ENCODE measurements around the gene CXADR.

GRCh38 chr21:17540530-17540929, 27.7 kb downstream of the CXADR start:
- TF ChIP-seq CEBPZ (IDR thresholded peaks at IDR 0.05; ENCODE audit: borderline replicate concordance, low read depth, low read length): no peak
- no peak for TF ChIP-seq EZH2 (IDR thresholded peaks at IDR 0.05; ENCODE audit: borderline replicate concordance, low read depth, low read length)
- no peak for TF ChIP-seq ZNF398 (CRISPR knock-in tag; IDR thresholded peaks at IDR 0.05)
- TF ChIP-seq KLF6 (CRISPR knock-in tag; IDR thresholded peaks at IDR 0.05; ENCODE audit: borderline replicate concordance): no peak
- TF ChIP-seq GABPB1 (CRISPR knock-in tag; IDR thresholded peaks at IDR 0.05): no peak
- TF ChIP-seq, protein P1, sequence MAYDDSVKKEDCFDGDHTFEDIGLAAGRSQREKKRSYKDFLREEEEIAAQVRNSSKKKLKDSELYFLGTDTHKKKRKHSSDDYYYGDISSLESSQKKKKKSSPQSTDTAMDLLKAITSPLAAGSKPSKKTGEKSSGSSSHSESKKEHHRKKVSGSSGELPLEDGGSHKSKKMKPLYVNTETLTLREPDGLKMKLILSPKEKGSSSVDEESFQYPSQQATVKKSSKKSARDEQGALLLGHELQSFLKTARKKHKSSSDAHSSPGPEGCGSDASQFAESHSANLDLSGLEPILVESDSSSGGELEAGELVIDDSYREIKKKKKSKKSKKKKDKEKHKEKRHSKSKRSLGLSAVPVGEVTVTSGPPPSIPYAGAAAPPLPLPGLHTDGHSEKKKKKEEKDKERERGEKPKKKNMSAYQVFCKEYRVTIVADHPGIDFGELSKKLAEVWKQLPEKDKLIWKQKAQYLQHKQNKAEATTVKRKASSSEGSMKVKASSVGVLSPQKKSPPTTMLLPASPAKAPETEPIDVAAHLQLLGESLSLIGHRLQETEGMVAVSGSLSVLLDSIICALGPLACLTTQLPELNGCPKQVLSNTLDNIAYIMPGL (CRISPR knock-in tag; IDR thresholded peaks at IDR 0.05): no peak
- TF ChIP-seq CTCF (IDR thresholded peaks at IDR 0.05 in 2 of 3, conservative IDR thresholded peaks at IDR 0.05 in 1 of 3; ENCODE audit: insufficient read depth in 2 of 3, low read depth in 1 of 3, low read length in 3 of 3): no peak
- TF ChIP-seq, protein P2, sequence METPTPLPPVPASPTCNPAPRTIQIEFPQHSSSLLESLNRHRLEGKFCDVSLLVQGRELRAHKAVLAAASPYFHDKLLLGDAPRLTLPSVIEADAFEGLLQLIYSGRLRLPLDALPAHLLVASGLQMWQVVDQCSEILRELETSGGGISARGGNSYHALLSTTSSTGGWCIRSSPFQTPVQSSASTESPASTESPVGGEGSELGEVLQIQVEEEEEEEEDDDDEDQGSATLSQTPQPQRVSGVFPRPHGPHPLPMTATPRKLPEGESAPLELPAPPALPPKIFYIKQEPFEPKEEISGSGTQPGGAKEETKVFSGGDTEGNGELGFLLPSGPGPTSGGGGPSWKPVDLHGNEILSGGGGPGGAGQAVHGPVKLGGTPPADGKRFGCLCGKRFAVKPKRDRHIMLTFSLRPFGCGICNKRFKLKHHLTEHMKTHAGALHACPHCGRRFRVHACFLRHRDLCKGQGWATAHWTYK (CRISPR knock-in tag; IDR thresholded peaks at IDR 0.05): no peak
- TF ChIP-seq, protein P3, sequence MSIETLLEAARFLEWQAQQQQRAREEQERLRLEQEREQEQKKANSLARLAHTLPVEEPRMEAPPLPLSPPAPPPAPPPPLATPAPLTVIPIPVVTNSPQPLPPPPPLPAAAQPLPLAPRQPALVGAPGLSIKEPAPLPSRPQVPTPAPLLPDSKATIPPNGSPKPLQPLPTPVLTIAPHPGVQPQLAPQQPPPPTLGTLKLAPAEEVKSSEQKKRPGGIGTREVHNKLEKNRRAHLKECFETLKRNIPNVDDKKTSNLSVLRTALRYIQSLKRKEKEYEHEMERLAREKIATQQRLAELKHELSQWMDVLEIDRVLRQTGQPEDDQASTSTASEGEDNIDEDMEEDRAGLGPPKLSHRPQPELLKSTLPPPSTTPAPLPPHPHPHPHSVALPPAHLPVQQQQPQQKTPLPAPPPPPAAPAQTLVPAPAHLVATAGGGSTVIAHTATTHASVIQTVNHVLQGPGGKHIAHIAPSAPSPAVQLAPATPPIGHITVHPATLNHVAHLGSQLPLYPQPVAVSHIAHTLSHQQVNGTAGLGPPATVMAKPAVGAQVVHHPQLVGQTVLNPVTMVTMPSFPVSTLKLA (conservative IDR thresholded peaks at IDR 0.05): no peak
- TF ChIP-seq TCF7L2 (IDR thresholded peaks at IDR 0.05; ENCODE audit: low read depth, low read length): no peak
- no peak for TF ChIP-seq GABPA (tag; conservative IDR thresholded peaks at IDR 0.05; ENCODE audit: low read depth)
- no peak for TF ChIP-seq BRF1 (IDR thresholded peaks at IDR 0.05; ENCODE audit: borderline replicate concordance, extremely low read depth, insufficient read length)
- no peak for TF ChIP-seq ZNF24 (IDR thresholded peaks at IDR 0.05)
- TF ChIP-seq SMARCE1 (IDR thresholded peaks at IDR 0.05): no peak

Measured in K562 (cell line).